HG02852 (cell line): Measurements from ENCODE around the gene FABP6.

Experiments
- ATAC-seq: cut with Tn5 transposase; IDR thresholded peaks from one replicate; pipeline ENCODE4 v1.9.1; 2021; ENCODE audit warnings: mild to moderate bottlenecking, moderate library complexity; ENCODE audit not compliant: unreplicated experiment

The FABP6 gene

GRCh38 chr5:160260881-160261815, 31.8 kb downstream of the FABP6 start:
- peak; percentile 73 for ATAC-seq

DNA sequence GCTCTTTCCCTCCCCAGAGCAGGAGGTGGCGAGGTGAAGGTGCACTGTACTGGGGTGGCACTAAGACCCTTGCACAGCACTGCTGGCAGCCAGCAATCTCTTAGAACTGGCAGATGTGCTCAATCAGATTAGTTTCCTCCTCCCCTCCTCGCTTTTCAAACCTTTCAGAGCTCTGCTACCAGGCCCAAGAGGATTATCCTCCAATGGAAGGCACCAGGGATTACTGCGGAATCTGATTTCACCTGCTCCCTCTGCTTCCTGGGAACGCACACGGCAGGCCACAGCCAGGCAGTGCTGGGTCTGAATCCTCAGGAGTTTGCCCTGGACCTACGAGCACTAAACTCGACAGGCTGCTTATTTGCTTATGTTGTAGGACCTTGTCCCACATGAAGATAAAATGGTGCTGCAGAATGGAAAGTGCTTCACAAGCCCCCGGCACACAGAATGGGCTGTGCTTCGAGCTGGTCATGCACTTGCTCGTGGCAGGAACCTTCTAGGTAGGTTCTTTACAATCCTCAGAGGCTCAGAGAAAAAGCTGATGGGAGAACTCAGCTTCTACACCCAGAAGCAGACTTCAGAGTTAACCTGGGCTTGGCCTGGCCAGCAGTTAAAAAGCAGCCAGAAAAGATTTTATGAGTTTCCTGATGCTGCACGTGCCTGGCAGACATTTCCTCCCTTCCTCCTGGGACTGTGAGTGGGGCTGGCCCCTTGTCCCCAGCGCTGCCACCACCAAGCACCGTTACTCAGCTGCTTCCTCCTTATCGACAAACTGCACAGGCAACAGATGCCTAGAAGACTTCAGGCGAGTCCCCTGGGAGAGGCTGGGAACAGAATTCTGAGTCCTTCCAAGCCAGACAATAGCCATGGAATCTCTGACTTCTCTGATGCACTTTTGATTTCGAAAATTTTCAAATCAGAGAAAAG, 33.1 kb downstream of the FABP6 start:
- no peak for ATAC-seq

- ATAC-seq: no peak
Observed at GRCh38 chr5:160263326-160263855, 34.1 kb downstream of the FABP6 start.

DNA sequence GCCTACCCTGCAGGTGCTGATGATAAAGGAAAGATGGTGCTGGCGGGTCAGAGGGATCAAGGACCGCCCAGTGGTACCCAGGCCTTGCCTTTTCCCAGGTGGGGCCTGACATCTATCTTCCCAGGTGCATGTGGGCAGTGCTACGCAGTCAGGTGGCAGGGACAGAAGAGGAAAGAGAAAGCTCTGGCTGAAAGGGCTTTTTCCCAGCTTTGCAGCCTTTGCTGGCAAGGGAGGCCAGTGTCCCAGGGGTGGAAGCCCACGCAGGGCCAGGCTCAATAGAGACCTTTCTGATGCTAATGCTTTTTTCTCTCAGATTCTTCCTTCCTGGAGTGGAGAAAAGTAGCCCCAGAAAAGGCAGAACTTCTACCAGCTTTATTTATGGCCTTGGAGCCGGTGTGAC, 36.7 kb downstream of the FABP6 start:
- ATAC-seq: no peak

GRCh38 chr5:160266752-160267345, 37.5 kb downstream of the FABP6 start:
- no peak for ATAC-seq

- no peak for ATAC-seq
Observed at GRCh38 chr5:160268121-160268520, 38.8 kb downstream of the FABP6 start.

DNA sequence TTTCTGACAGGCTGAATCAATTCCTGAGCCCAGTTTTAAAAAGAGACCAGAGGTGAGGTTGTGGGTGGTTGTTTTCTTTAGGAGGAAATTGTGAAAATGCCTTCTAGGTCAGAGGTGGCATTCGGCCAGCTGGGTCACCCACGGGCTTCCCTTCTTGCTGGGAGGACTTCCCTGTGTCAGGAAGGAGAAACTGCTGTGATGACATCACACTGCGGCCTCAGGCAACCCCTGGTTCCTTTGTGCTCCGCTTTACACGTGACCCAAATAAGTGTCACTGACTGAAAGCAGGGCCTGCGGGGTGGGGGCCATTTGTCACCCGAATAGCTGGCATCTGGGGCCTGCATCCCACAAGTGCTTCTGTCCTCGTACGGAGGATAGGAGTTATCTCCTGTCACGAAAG, 39.7 kb downstream of the FABP6 start:
- no peak for ATAC-seq

GRCh38 chr5:160270704-160271103, 41.4 kb downstream of the FABP6 start:
- no peak for ATAC-seq

DNA sequence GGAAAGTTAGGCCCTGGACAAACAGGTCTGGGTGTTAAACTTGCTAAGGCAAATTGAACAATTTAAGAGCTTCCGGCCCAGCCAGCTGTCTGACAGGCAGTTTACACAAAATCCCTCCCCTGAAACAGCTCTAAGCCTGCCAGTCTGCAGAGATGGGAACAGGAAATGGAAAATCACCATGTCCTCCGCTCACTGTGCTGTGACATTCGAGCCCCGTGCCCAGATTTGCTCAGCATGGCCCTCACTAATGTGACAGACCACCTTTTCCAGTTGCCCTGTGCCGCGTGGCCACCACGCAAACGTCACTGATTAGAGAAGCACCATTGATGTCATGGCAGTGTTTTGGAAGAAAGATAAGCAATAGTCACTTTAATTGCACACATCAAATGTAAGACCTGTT, 42.1 kb downstream of the FABP6 start:
- ATAC-seq: no peak

GRCh38 chr5:160271836-160272235, 42.5 kb downstream of the FABP6 start:
- no peak for ATAC-seq

DNA sequence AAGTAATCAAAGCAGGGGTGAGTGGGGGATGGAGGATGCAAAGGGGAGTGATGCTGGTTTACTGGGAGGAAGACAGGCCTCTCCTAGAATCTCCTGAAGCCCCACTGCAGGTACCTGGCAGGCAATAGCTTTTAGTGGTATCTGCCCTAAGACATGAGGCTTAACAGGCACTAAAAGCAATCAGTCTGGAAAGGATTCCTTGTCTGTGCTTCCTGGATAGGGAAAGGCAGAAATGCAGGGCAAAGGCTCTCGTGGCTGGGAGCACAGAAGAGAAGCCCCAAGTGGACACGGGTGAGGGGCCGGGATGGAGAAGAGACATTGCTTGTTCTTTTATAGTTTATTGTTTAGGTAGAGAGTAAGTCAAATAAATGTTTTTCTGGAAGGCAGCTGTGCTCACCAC, 43.0 kb downstream of the FABP6 start:
- ATAC-seq: no peak

GRCh38 chr5:160272889-160273288, 43.6 kb downstream of the FABP6 start:
- ATAC-seq: no peak

- no peak for ATAC-seq
Observed at GRCh38 chr5:160274483-160274931, 45.2 kb downstream of the FABP6 start.

GRCh38 chr5:160278343-160278742, 49.0 kb downstream of the FABP6 start:
- ATAC-seq: no peak

DNA sequence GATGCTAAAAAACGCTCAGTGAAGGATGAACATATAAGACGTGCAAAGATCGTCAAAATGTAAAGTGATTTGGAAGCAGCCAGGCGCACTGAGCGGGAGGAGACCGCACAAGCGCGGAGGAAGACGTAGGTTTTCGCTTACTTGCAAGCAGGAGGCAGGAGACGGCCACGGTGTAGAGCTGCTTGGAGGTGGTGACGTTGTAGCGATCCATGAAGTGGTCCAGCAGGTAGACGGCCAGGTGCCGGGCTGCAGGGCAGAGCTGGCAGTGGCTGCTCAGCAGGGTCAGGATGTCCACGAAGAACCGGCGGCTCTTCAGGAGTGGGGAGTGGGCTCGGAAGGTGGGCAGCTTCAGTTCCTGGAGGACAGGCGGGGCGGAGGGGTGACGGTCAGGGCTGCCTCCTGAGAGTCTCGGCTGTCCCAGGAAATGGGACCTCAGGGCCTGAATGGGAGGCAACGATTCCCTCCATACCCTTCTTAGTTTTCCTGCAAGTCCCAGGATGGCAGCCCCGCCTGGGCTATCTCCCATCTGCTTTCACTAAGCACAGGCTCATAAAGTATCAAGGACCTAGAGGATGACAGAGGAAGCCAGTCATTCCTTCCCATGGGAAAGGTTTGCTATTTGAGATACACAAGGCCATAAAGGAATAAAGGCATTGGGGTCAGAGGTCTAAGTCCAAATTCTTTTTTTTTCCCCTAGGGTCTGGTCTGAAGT, 51.2 kb downstream of the FABP6 start:
- no peak for ATAC-seq

GRCh38 chr5:160281275-160281674, 52.0 kb downstream of the FABP6 start:
- no peak for ATAC-seq

DNA sequence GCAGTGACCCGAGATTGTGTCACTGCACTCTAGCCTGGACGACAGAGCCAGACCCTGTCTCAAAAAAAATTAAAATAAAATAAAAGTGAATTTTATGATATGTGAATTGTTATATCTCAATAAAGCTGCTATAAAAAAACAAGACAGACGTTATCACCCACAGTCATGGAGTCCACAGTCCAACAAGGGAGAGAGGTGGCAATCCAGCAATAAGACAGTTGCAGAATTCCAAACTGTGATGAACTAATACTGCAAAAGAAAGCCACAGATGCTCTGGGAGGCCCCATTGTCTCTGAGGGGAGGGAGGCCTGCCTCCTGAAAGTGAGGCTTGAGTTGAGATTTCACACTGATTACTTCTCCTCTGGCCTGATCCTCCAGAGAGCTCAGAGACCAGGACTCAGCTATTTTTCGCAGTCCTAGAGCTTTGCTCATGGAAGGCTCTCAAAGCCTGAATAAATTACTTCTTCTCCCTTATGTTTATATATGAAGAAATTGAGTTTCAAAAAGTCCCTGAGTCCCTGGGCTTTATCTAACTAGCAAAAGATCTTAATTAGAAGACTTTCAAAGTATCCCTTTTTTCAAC, 55.1 kb downstream of the FABP6 start:
- ATAC-seq: no peak

- no peak for ATAC-seq
Observed at GRCh38 chr5:160285316-160285715, 56.0 kb downstream of the FABP6 start.

DNA sequence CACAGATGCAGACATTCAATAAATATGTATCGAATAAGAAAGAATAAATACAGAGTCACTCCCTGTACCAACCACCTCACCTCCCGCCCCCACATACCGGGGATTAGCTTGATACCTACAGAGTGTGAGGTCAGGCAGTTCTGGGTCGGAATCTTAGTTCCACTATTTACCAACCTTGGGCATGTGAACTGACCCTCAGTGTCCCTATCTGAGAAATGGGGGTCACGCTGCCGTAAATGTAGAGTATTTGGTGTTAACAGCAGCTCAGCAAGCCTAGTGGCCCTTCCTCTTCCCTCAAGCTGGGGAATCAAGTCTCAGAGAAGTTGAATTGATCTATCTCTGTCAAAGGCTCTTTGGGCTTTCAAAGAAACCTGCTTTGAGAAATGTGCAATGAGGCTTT, 57.6 kb downstream of the FABP6 start:
- ATAC-seq: no peak
